OCI-LY1 (cell line): ENCODE data around the gene LIPA.

Experiments used
- CTCF ChIP-seq: fragments of 200-600 bp; sonication (generic), shearing (Covaris generic); IDR thresholded peaks from 2 replicates; pipeline ENCODE4 v1.5.1; 2017; ENCODE audit warnings: mild to moderate bottlenecking, antibody characterized with exemption, low read length, moderate library complexity, mixed read lengths
- EZH2 ChIP-seq: fragments of 200-600 bp; sonication (generic), shearing (Covaris generic); IDR thresholded peaks from 2 replicates; pipeline ENCODE4 v1.8.0; 2017; ENCODE audit warnings: borderline replicate concordance, mixed run types, mild to moderate bottlenecking, antibody characterized with exemption, low read length, moderate library complexity, mixed read lengths

- TF ChIP-seq CTCF: no peak
- no peak for TF ChIP-seq EZH2
Observed at GRCh38 chr10:89228962-89229361, 22.6 kb downstream of the LIPA start.
